Testis (tissue), 3 donors: ENCODE measurements around the gene TSR1. TPM values are rescaled to one million over a fixed set of nuclear protein-coding genes. Genes with fewer than 3 reads are reported as not detected.
A peak's percentile ranks its signal among the peaks of the same experiment; 100 is the strongest.

ENCODE experiments used
- DNase-seq: peaks from one replicate; pipeline ENCODE4 v3.0.0-alpha.2; 2019
- H3K27ac ChIP-seq, 2 donors: fragments of 200-600 bp; sonication (generic); one replicate each; pipeline ENCODE4 v1.5.1; 2019
- H3K27me3 ChIP-seq: fragments of 200-600 bp; sonication (generic); one replicate; pipeline ENCODE4 v1.5.1; 2019
- H3K36me3 ChIP-seq: fragments of 200-600 bp; sonication (generic); one replicate; pipeline ENCODE4 v1.5.1; 2017; ENCODE audit warnings: low read depth; ENCODE audit errors: missing control alignments
- H3K4me1 ChIP-seq: fragments of 200-600 bp; sonication (generic); one replicate; pipeline ENCODE4 v1.5.1; 2019
- H3K4me3 ChIP-seq, 2 donors: fragments of 200-600 bp; sonication (generic); one replicate each; pipeline ENCODE4 v1.5.1; 2017 to 2019
- H3K9me3 ChIP-seq: fragments of 200-600 bp; sonication (generic); one replicate; pipeline ENCODE4 v1.5.1; 2017
- POLR2A ChIP-seq: fragments of 450-650 bp; IDR thresholded peaks from one replicate; pipeline ENCODE4 v1.6.1; 2017; ENCODE audit warnings: antibody characterized with exemption, mild to moderate bottlenecking, moderate library complexity
- WGBS, 2 donors: methylation state at CpG; one replicate each; pipeline ENCODE4 v1.1.5; 2018; 5-methylcytosine and 5-hydroxymethylcytosine counted together
- intact Hi-C: fragments of 100-400 bp; cut with DNase I; formaldehyde crosslinking; loops from one replicate; pipeline ENCODE4 v1.15.1; 2023; ENCODE audit warnings: low total_unique reads
- polyA plus RNA-seq: library from polyadenylated mRNA; stranded (reverse); fragments of 350-450 nt; fragmentation: Illumina TruSeq; extraction: RNeasy Lipid Tissue Mini Kit (QIAGEN cat#74804); gene quantifications from one replicate; pipeline ENCODE4 v1.2.3, GENCODE V29; 2014; ENCODE audit warnings: low read depth, low replicate concordance; ENCODE audit not compliant: insufficient read depth
- total RNA-seq, 2 donors: library from RNA; depleted of rRNA; stranded (reverse); fragments of >200 nt; gene quantifications; one replicate each; pipeline ENCODE4 v1.2.3, GENCODE V29; 2016
- TF ChIP-seq, protein P1 (sequence below), 3 experiments: fragments of 450-650 bp in 2 of 3; fragments of 200-600 bp in 1 of 3; sonication (generic) in 1 of 3; IDR thresholded peaks; one replicate each; pipeline ENCODE4 v1.5.1; 2016 to 2019; ENCODE audit warnings: antibody characterized with exemption in 3 of 3, mild to moderate bottlenecking in 2 of 3, moderate library complexity in 1 of 3

The TSR1 gene
- total and polyA plus RNA-seq, 3 donors from 2014 or later: 39.2 to 56.2 (median 48.9) TPM

- H3K4me1 ChIP-seq: peaks cover 8% of the 10 kb centered on the region
- WGBS, 2 donors: 0% methylated on average over 14 to 93 of the region's 108 CpGs
- H3K27me3 ChIP-seq: no peaks in the 10 kb centered on the region
- H3K36me3 ChIP-seq: no peaks in the 10 kb centered on the region
- TF ChIP-seq POLR2A: no peak
- intact Hi-C loops: no loop called here
- H3K9me3 ChIP-seq: no peaks in the 10 kb centered on the region
- peak within 1 kb of the TSS; percentile 91 to 93 for H3K27ac ChIP-seq
- DNase-seq: peak; percentile 92
- H3K4me3 ChIP-seq: peak within 1 kb of the TSS; percentile 90 to 95
These were observed 32.8 kb downstream of the TSR1 start, which contains the start of the genes SMG6 and SRR for GRCh38 chr17:2303204-2304188. SMG6 (minus strand) TSS chr17:2303785; CDS start chr17:2303720, 65 bp downstream. SRR (plus strand) TSS chr17:2303950; CDS start chr17:2315561, 11,611 bp downstream.

- 1 to 2% methylated on average over 12 of the region's 12 CpGs for WGBS, 2 donors
- Histone ChIP-seq H3K27me3 (no peaks in the 10 kb centered on the region), H3K4me3 (peak overlapping the region; percentile 90 to 95), H3K9me3 (no peaks in the 10 kb centered on the region), H3K36me3 (no peaks in the 10 kb centered on the region), H3K4me1 (peaks cover 8% of the 10 kb centered on the region), H3K27ac (peak overlapping the region; percentile 91 to 93)
- intact Hi-C loops: no loop called here
- no peak for TF ChIP-seq POLR2A
- TF ChIP-seq, protein P1, sequence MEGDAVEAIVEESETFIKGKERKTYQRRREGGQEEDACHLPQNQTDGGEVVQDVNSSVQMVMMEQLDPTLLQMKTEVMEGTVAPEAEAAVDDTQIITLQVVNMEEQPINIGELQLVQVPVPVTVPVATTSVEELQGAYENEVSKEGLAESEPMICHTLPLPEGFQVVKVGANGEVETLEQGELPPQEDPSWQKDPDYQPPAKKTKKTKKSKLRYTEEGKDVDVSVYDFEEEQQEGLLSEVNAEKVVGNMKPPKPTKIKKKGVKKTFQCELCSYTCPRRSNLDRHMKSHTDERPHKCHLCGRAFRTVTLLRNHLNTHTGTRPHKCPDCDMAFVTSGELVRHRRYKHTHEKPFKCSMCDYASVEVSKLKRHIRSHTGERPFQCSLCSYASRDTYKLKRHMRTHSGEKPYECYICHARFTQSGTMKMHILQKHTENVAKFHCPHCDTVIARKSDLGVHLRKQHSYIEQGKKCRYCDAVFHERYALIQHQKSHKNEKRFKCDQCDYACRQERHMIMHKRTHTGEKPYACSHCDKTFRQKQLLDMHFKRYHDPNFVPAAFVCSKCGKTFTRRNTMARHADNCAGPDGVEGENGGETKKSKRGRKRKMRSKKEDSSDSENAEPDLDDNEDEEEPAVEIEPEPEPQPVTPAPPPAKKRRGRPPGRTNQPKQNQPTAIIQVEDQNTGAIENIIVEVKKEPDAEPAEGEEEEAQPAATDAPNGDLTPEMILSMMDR (IDR thresholded peaks at IDR 0.05): no peak
- no peak for DNase-seq
These were observed 33.5 kb downstream of the TSR1 start for GRCh38 chr17:2302778-2303203.

DNA sequence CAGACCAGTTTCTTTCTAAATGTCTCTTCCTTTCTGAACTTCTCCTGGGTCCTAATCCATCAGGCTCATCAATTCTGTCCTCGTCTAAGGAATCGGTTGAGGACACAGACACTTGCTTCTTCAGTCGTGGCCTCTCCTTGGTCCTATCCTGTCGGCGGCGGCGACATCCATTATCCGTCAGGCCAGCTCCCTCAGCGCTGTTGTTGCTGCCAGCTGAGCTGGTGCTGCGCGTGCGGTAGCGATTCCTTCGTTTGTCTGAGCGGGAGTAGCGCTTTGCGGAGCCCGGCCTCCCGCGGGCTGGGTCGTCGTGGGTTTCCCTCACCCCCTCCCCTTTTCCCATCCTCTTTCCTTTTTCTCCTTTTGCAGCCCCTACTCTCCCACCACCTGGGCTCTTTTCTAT lies 36.5 kb downstream of the TSR1 start:
- 87 to 93% methylated on average over 22 of the region's 22 CpGs for WGBS, 2 donors
- no peaks in the 10 kb centered on the region for H3K9me3 ChIP-seq
- H3K27ac ChIP-seq: no peak overlapping the region
- no peak for TF ChIP-seq POLR2A
- TF ChIP-seq, protein P1 (IDR thresholded peaks at IDR 0.05): no peak
- no peaks in the 10 kb centered on the region for H3K36me3 ChIP-seq
- H3K4me3 ChIP-seq: no peak overlapping the region
- intact Hi-C loops: no loop called here
- H3K4me1 ChIP-seq: peaks cover 8% of the 10 kb centered on the region
- H3K27me3 ChIP-seq: no peaks in the 10 kb centered on the region
- DNase-seq: no peak

GRCh38 chr17:2299136-2299535 lies 37.1 kb downstream of the TSR1 start:
- no peak for TF ChIP-seq POLR2A
- TF ChIP-seq, protein P1 (IDR thresholded peaks at IDR 0.05): no peak
- Histone ChIP-seq H3K36me3 (no peaks in the 10 kb centered on the region), H3K27ac (no peak overlapping the region), H3K4me1 (peaks cover 8% of the 10 kb centered on the region), H3K27me3 (no peaks in the 10 kb centered on the region), H3K4me3 (no peak overlapping the region), H3K9me3 (no peaks in the 10 kb centered on the region)
- WGBS, 2 donors: 93 to 100% methylated on average over 5 to 12 of the region's 12 CpGs
- DNase-seq: no peak
- intact Hi-C loops: no loop called here

DNA sequence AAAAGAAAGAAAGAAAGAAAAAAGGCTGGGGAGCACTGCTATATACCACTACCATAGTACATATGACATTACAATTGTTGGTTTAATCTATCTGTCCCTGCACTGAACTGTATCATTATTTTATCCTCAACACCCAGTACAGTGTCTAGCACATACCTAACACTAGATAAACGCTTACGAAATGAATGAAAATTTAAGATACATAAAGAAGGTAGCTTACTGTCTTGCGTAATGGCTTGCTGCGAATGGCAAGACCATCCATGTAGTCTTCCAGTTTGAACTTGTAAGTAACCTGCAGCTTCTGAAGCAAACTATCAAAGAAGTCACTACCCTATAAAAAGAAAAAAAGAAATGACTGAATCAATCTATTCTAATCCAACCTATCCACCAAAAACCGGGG lies 39.2 kb downstream of the TSR1 start:
- Histone ChIP-seq H3K9me3 (no peaks in the 10 kb centered on the region), H3K4me1 (peaks cover 2% of the 10 kb centered on the region), H3K36me3 (no peaks in the 10 kb centered on the region), H3K27me3 (no peaks in the 10 kb centered on the region), H3K27ac (no peak overlapping the region), H3K4me3 (no peak overlapping the region)
- no peak for DNase-seq
- WGBS, 2 donors: 85 to 91% methylated on average over 5 of the region's 5 CpGs
- TF ChIP-seq, protein P1 (IDR thresholded peaks at IDR 0.05): no peak
- no peak for TF ChIP-seq POLR2A
- intact Hi-C loops: no loop called here
